ENCODE results near the gene KIF1B.

The KIF1B gene

GRCh38 chr1:10287023-10287645 is 76.8 kb downstream of the KIF1B start:
- no peak for DNase-seq

GRCh38 chr1:10288029-10288615 is 77.8 kb downstream of the KIF1B start:
- no peak for DNase-seq

GRCh38 chr1:10291705-10292104 is 81.3 kb downstream of the KIF1B start:
- no peak for DNase-seq

GRCh38 chr1:10292188-10292587 is 81.8 kb downstream of the KIF1B start:
- no peak for DNase-seq

- DNase-seq = no peak
These were observed 85.2 kb downstream of the KIF1B start for GRCh38 chr1:10295481-10296085.

- no peak for DNase-seq
These were observed 88.8 kb downstream of the KIF1B start for GRCh38 chr1:10299151-10299550.

- no peak for DNase-seq
These were observed 92.0 kb downstream of the KIF1B start for GRCh38 chr1:10302416-10302815.

- DNase-seq = no peak
These were observed 93.9 kb downstream of the KIF1B start for GRCh38 chr1:10304295-10304694.

- DNase-seq = no peak
These were observed 96.1 kb downstream of the KIF1B start for GRCh38 chr1:10306435-10306834.

GRCh38 chr1:10308001-10308400 is 97.6 kb downstream of the KIF1B start:
- DNase-seq = no peak

- no peak for DNase-seq
These were observed 99.1 kb downstream of the KIF1B start for GRCh38 chr1:10309243-10310011.

- no peak for DNase-seq
These were observed 106.4 kb downstream of the KIF1B start for GRCh38 chr1:10316752-10317151.

- no peak for DNase-seq
These were observed 109.4 kb downstream of the KIF1B start for GRCh38 chr1:10319750-10320149.

- DNase-seq = no peak
These were observed 110.0 kb downstream of the KIF1B start for GRCh38 chr1:10320336-10320735.

- no peak for DNase-seq
These were observed 112.5 kb downstream of the KIF1B start for GRCh38 chr1:10322821-10323220.

GRCh38 chr1:10324627-10325026 is 114.3 kb downstream of the KIF1B start:
- DNase-seq = no peak

GRCh38 chr1:10325521-10325920 is 115.2 kb downstream of the KIF1B start:
- DNase-seq = no peak

GRCh38 chr1:10326251-10326650 is 115.9 kb downstream of the KIF1B start:
- no peak for DNase-seq

- no peak for DNase-seq
These were observed 118.0 kb downstream of the KIF1B start for GRCh38 chr1:10328180-10328963.

GRCh38 chr1:10337436-10337835 is 127.1 kb downstream of the KIF1B start:
- no peak for DNase-seq

GRCh38 chr1:10338047-10338446 is 127.7 kb downstream of the KIF1B start:
- peak; percentile 10 for DNase-seq

- DNase-seq = no peak
These were observed 128.2 kb downstream of the KIF1B start for GRCh38 chr1:10338611-10339010.

- no peak for DNase-seq
These were observed 128.7 kb downstream of the KIF1B start for GRCh38 chr1:10339036-10339567.

Data from NCI-H1105 treated with DMSO at 0.1 percent for 48 hours (cell line).